ENCODE measurements around the gene GALNT2.

Gene GALNT2

DNA sequence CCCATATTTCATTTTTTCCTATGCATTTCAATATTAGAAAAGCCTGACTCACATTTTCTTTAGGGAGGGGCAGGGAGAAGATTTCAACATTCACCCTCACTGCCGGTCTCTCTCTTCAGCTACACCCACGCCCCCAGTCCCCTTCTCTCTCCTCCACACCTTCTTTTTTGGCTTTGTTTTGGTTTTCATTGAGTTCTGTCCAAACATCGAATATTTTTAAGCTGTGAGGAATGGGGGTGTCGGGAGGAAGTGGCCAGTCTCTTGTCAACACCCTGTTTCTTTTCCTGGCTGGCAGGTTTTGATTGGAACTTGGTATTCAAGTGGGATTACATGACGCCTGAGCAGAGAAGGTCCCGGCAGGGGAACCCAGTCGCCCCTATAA lies 181.8 kb downstream of the GALNT2 start:
- TF ChIP-seq EZH2phosphoT487 (conservative IDR thresholded peaks at IDR 0.05; ENCODE audit: low read length), result no peak
- TF ChIP-seq, protein P1, sequence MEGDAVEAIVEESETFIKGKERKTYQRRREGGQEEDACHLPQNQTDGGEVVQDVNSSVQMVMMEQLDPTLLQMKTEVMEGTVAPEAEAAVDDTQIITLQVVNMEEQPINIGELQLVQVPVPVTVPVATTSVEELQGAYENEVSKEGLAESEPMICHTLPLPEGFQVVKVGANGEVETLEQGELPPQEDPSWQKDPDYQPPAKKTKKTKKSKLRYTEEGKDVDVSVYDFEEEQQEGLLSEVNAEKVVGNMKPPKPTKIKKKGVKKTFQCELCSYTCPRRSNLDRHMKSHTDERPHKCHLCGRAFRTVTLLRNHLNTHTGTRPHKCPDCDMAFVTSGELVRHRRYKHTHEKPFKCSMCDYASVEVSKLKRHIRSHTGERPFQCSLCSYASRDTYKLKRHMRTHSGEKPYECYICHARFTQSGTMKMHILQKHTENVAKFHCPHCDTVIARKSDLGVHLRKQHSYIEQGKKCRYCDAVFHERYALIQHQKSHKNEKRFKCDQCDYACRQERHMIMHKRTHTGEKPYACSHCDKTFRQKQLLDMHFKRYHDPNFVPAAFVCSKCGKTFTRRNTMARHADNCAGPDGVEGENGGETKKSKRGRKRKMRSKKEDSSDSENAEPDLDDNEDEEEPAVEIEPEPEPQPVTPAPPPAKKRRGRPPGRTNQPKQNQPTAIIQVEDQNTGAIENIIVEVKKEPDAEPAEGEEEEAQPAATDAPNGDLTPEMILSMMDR (IDR thresholded peaks at IDR 0.05; ENCODE audit: insufficient read depth, low read length, poor library complexity, severe bottlenecking), result no peak
- Histone ChIP-seq H3K27me3 (ENCODE audit: low read length) (no peaks in the 10 kb centered on the region), H3K4me3 (ENCODE audit: insufficient read depth, low read length, poor library complexity, severe bottlenecking) (no peak overlapping the region), H3K36me3 (ENCODE audit: low read length) (no peaks in the 10 kb centered on the region), H3F3A (ENCODE audit: insufficient read depth) (no peaks in the 10 kb centered on the region), H2AFZ (ENCODE audit: low read depth, low read length, severe bottlenecking) (no peak overlapping the region), H3K27ac (ENCODE audit: low read depth, low read length) (no peak overlapping the region), H3K9me2 (replicated peaks; ENCODE audit: insufficient read depth, low read length) (no peaks in the 10 kb centered on the region), H3K9ac (ENCODE audit: low read length) (no peak overlapping the region), H3K9me3 (ENCODE audit: insufficient read depth, low read length) (no peaks in the 10 kb centered on the region), H3K4me2 (ENCODE audit: low read depth, low read length, poor library complexity, severe bottlenecking) (no peak overlapping the region), H3K79me2 (ENCODE audit: insufficient read depth, low read length) (no peaks in the 10 kb centered on the region), H4K20me1 (ENCODE audit: low read depth, low read length) (no peaks in the 10 kb centered on the region)

DNA sequence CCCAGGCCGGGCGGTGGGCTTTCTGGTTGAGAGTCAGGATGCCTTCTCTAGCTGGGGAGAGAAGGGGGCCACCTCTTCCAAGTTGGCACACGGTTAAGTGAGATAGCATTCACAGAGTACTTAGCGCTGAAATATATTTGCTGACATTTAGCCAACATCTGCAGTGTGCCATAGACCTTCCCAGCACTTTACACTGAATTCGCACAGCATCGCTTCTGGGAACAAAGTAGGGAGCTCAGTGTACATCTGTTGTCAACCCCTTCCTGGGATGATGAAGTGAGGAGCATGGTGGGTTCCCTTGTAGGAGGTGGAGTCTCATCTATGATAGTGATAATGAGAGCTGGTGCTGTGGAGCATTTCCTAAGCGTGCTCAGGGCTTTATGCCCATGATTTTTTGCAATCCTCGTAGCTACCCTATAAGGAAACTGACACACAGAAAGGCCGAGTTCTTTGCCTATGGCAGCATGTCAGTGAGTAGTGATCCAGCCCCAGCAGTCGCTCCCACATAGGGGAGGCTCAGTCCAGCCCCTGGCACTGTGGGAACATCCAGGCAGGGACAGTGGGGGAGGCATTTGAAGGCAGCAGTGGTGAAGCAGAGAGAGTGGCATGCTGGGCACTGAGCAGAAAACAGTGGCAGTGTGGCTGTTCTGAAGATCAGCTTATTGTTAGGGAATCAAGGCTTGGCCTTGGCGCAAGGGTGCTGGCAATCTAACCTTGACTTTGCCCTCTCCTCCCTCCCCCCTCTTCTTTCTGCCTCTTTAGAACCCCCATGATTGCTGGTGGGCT lies 182.8 kb downstream of the GALNT2 start:
- Histone ChIP-seq H3K9me2 (replicated peaks; ENCODE audit: insufficient read depth, low read length) (no peaks in the 10 kb centered on the region), H3K27me3 (ENCODE audit: low read length) (no peaks in the 10 kb centered on the region), H3K4me2 (ENCODE audit: low read depth, low read length, poor library complexity, severe bottlenecking) (no peak overlapping the region), H3K9ac (ENCODE audit: low read length) (no peak overlapping the region), H3K4me3 (ENCODE audit: insufficient read depth, low read length, poor library complexity, severe bottlenecking) (no peak overlapping the region), H2AFZ (ENCODE audit: low read depth, low read length, severe bottlenecking) (no peak overlapping the region), H3K27ac (ENCODE audit: low read depth, low read length) (no peak overlapping the region), H3K36me3 (ENCODE audit: low read length) (no peaks in the 10 kb centered on the region), H3K79me2 (ENCODE audit: insufficient read depth, low read length) (no peaks in the 10 kb centered on the region), H3F3A (ENCODE audit: insufficient read depth) (no peaks in the 10 kb centered on the region), H3K9me3 (ENCODE audit: insufficient read depth, low read length) (no peaks in the 10 kb centered on the region), H4K20me1 (ENCODE audit: low read depth, low read length) (no peaks in the 10 kb centered on the region)
- TF ChIP-seq, protein P1 (IDR thresholded peaks at IDR 0.05; ENCODE audit: insufficient read depth, low read length, poor library complexity, severe bottlenecking), result no peak
- TF ChIP-seq EZH2phosphoT487 (conservative IDR thresholded peaks at IDR 0.05; ENCODE audit: low read length), result no peak

DNA sequence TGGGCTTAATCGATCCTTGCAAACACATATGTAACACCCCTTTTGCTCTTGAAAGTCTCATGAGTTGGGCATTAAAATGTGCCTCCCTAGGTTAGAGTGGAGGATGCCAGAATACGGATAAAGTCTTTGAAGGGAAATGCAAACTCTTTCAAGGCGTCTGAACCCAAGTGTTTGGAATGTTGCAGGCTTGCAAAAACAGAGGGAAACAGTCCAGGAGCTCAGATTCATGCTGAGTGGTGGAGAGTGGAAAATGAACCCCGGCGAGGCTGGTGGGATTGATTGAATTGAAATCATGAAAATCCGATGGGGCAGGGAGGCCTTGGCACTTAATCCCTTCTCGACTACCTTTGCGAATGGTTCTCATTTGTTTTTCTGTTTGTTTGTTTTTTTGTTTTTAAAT lies 183.6 kb downstream of the GALNT2 start:
- Histone ChIP-seq H3K9ac (ENCODE audit: low read length) (no peak overlapping the region), H3K36me3 (ENCODE audit: low read length) (no peaks in the 10 kb centered on the region), H4K20me1 (ENCODE audit: low read depth, low read length) (no peaks in the 10 kb centered on the region), H3K4me2 (ENCODE audit: low read depth, low read length, poor library complexity, severe bottlenecking) (no peak overlapping the region), H3K79me2 (ENCODE audit: insufficient read depth, low read length) (no peaks in the 10 kb centered on the region), H3K27ac (ENCODE audit: low read depth, low read length) (no peak overlapping the region), H3K4me3 (ENCODE audit: insufficient read depth, low read length, poor library complexity, severe bottlenecking) (no peak overlapping the region), H2AFZ (ENCODE audit: low read depth, low read length, severe bottlenecking) (no peak overlapping the region), H3K9me3 (ENCODE audit: insufficient read depth, low read length) (no peaks in the 10 kb centered on the region), H3K9me2 (replicated peaks; ENCODE audit: insufficient read depth, low read length) (no peaks in the 10 kb centered on the region), H3F3A (ENCODE audit: insufficient read depth) (no peaks in the 10 kb centered on the region), H3K27me3 (ENCODE audit: low read length) (no peaks in the 10 kb centered on the region)
- TF ChIP-seq EZH2phosphoT487 (conservative IDR thresholded peaks at IDR 0.05; ENCODE audit: low read length), result no peak

DNA sequence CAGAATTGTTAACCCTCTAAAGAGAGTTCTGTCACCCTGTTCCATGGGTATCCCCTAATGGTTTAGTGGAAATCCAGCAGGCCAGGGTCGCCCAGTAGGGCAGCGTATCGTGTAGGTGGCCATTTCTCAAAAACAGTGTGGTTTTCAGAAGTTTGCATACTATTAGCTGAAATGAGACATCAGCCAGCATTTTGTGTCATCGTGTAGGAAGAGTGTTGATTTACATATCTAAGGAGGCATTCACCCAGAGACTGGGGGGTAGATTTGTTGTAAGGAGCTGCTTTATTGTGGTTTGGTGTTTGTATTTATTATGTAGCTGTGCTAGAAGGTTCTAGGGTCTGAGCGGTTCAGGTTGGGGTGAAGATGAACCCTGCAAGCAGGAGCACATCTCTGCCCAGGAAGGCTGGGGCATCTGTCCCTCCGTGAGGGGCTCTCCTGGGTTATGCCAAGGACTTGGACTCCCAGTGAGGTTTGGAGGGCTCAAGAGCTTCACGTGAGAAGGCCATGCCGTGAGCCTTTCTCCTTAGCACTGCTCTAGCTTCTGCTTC lies 184.7 kb downstream of the GALNT2 start:
- no peaks in the 10 kb centered on the region for H3K9me2 ChIP-seq (replicated peaks; ENCODE audit: insufficient read depth, low read length)
- H3K79me2 ChIP-seq (ENCODE audit: insufficient read depth, low read length), result no peaks in the 10 kb centered on the region
- H3K4me3 ChIP-seq (ENCODE audit: insufficient read depth, low read length, poor library complexity, severe bottlenecking), result no peak overlapping the region
- H2AFZ ChIP-seq (ENCODE audit: low read depth, low read length, severe bottlenecking), result no peak overlapping the region
- H3K27ac ChIP-seq (ENCODE audit: low read depth, low read length), result no peak overlapping the region
- H3K27me3 ChIP-seq (ENCODE audit: low read length), result no peaks in the 10 kb centered on the region
- no peak overlapping the region for H3K4me2 ChIP-seq (ENCODE audit: low read depth, low read length, poor library complexity, severe bottlenecking)
- no peaks in the 10 kb centered on the region for H3K9me3 ChIP-seq (ENCODE audit: insufficient read depth, low read length)
- TF ChIP-seq, protein P1 (IDR thresholded peaks at IDR 0.05; ENCODE audit: insufficient read depth, low read length, poor library complexity, severe bottlenecking), result no peak
- TF ChIP-seq EZH2phosphoT487 (conservative IDR thresholded peaks at IDR 0.05; ENCODE audit: low read length), result no peak
- H3K9ac ChIP-seq (ENCODE audit: low read length), result no peak overlapping the region
- no peaks in the 10 kb centered on the region for H3K36me3 ChIP-seq (ENCODE audit: low read length)
- H4K20me1 ChIP-seq (ENCODE audit: low read depth, low read length), result no peaks in the 10 kb centered on the region
- no peaks in the 10 kb centered on the region for H3F3A ChIP-seq (ENCODE audit: insufficient read depth)
